ENCODE data around the gene PCYT1B.

GRCh38 chrX:24547961-24548360, 99.2 kb downstream of the PCYT1B start:
- TF ChIP-seq, protein P1, sequence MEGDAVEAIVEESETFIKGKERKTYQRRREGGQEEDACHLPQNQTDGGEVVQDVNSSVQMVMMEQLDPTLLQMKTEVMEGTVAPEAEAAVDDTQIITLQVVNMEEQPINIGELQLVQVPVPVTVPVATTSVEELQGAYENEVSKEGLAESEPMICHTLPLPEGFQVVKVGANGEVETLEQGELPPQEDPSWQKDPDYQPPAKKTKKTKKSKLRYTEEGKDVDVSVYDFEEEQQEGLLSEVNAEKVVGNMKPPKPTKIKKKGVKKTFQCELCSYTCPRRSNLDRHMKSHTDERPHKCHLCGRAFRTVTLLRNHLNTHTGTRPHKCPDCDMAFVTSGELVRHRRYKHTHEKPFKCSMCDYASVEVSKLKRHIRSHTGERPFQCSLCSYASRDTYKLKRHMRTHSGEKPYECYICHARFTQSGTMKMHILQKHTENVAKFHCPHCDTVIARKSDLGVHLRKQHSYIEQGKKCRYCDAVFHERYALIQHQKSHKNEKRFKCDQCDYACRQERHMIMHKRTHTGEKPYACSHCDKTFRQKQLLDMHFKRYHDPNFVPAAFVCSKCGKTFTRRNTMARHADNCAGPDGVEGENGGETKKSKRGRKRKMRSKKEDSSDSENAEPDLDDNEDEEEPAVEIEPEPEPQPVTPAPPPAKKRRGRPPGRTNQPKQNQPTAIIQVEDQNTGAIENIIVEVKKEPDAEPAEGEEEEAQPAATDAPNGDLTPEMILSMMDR (IDR thresholded peaks at IDR 0.05) = no peak
- no peak for TF ChIP-seq POLR2A (IDR thresholded peaks at IDR 0.05)

All from lower leg skin (tissue), 3 donors.